Measurements from ENCODE around the gene PLCD3.

DNA sequence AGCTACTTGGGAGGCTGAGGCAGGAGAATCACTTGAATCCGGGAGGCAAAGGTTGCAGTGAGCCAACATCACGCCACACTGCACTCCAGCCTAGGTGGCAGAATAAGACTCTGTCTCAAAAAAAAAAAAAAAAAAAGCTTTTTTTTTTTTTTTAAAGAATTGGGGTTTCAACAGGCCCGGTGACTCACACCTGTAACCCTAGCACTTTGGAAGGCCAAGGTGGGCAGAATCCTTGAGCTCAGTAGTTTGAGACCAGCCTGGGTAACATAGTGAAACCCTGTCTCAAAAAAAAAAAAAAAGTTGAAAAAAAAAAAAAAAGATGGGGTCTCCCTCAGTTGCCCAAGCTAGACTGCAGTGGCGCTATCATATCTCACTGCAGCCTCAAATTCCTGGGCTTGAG, 22.7 kb upstream of the PLCD3 start:
- TF ChIP-seq CTCF (IDR thresholded peaks at IDR 0.05) = no peak
- no peak for TF ChIP-seq POLR2A (IDR thresholded peaks at IDR 0.05)

Data from adrenal gland (tissue), 5 donors.